NCI-H2227 (cell line): ENCODE measurements around the gene SPANXN5.
"Not testable (repeated sequence)": the region's sequence is repeated elsewhere in the genome, so short reads cannot be mapped to it uniquely, and the experiment has no call there.

ENCODE experiments used
- DNase-seq: peaks from one replicate; lab custom pipeline; 2025; ENCODE audit not compliant: unreplicated experiment; lab: John Stamatoyannopoulos, UW

The SPANXN5 gene, protein sequence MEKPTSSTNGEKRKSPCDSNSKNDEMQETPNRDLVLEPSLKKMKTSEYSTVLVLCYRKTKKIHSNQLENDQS

GRCh38 chrX:52797327-52797726 is at the start of gene SPANXN5:
TSS of gene SPANXN5 (minus strand) at chrX:52797427. CDS start at chrX:52797348, 79 bp downstream.
- DNase-seq = not testable (repeated sequence)

DNA sequence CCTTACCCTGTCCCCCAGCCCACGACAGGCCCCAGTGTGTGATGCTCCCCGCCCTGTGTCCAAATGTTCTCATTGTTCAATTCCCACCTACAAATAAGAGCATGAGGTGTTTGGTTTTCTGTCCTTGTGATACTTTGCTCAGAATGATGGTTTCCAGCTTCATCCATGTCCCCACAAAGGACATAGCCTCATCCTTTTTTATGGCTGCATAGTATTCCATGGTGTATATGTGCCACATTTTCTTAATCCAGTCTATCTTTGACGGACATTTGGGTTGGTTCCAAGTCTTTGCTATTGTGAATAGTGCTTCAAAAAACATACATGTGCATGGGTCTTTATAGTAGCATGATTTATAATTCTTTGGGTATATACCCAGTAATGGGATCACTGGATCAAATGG is 46.4 kb upstream of the SPANXN5 start:
- DNase-seq = not testable (repeated sequence)

DNA sequence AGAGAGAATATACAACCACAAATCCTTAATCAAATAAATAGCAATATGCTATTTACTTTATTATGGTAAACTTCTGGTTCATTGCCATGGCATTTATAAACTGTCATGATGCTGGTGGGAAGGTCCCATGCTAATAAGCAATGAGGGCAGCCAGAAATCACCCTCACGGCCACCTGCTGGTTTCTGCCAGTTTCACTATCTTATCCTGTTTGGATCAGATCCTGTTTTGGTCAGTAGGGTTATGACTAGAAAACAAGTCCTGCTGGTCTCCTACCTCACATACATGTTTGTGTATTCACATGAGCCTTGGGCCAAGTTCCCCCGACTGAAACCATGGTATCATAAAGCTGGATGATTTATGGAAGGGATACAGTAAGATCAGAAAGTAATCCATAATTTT is 41.9 kb upstream of the SPANXN5 start:
- DNase-seq = no peak

DNA sequence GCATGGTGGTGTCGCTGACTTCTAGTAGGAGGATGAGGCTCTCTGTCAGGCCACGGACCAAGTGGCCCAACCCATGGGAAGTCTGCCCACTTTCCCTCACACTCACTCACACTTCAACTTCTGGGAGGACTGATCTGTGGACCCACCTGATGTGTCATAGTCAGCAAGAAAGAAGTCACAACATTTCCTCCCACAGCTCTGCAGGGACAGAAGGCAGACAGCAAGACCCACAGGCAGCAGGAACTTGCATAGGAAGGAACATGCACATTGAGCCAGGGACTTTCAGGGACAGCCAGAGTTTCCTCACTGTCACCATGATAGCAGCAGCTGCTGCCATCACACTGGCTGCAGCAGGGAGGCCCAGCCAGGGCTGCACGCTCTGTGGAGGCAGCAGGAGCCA is 33.3 kb upstream of the SPANXN5 start:
- DNase-seq = no peak

GRCh38 chrX:52824608-52825007 is 27.4 kb upstream of the SPANXN5 start:
- DNase-seq = no peak

DNA sequence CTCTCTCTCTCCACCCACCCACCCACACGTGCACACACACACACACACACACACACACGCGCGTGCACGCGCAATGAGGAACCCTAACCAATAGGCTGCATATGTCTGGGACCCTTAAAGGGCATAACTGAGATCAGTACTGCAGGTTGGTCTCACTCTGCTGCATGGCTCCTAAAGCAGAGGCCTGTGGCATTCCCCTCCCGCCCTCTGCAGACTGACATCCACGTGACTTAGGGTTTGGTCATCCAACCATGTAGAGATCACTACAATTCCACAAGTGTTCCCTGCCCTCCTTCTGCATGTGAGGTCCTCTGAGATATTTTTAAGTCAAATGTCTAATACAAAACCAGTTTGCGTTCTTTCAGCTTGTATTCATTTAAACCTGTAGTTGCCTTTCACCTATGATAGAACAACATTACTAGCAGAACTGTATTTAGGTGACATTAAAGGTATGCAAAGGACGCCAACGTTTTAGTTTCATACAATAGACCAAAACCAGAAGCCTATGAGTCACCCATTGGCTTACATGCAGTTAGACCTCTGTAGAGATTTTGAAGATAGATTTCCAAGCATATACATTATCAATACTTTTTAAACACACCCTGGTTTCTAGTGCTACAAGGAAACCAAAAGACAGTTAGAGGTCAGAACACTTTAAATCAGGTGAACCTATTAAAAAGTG is 24.0 kb upstream of the SPANXN5 start:
- no peak for DNase-seq

- no peak for DNase-seq
These were observed 22.6 kb upstream of the SPANXN5 start for GRCh38 chrX:52819788-52820187.

DNA sequence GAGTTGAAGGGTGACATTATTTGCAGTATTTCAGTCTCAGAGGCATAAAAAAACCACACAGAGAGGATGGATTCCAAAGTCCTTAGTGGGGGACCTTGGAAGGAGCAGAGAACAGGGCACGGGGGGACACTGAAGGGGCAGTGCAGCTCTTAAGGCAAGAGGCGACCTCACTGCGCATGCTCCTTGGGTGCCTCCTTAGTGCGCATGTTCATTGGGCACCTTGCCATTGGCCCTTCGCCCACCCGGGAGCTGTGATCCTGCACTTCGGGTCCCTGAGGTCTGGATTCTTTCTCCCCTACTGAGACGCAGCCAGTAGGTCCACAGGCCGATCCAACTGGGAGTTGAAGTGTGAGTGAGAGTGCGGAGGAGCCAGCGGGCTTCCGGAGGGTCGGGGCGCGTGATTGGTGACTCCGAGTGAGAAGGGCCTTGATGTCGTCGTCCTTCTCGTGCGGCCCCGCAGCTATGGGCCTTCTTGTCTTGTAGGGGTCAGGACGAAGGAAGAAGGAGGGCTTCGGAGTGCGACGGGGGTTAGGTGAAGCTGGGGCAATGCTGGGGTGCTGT is 13.9 kb upstream of the SPANXN5 start, which contains the start of gene XAGE5:
Gene XAGE5 (plus strand): TSS at position 223 of the 561 bp plus-strand sequence. CDS start 1,280 bp downstream, outside the sequence.
- no peak for DNase-seq

GRCh38 chrX:52804876-52805275 is 7.6 kb upstream of the SPANXN5 start:
- not testable (repeated sequence) for DNase-seq

- not testable (repeated sequence) for DNase-seq
These were observed 23.7 kb downstream of the SPANXN5 start for GRCh38 chrX:52773504-52773903.

DNA sequence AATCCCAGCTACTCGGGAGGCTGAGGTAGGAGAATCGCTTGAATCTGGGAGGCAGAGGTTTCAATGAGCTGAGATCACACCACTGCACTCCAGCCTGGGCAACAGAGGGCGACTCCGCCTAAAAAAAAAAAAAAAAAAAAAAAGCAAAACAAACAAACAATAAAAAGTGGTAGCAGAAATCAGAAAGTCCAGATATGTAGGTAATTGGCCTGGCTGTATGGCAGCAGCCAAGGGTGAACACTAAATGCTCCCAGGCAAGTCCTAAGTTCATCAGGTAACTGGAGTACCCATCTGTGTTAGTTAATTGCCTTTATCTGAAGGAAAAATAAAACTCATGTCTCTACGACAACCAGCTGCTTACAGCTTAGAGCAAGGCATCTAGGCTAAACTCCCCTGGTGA is 31.2 kb downstream of the SPANXN5 start:
- DNase-seq = not testable (repeated sequence)

GRCh38 chrX:52750952-52751351 is 46.3 kb downstream of the SPANXN5 start, which contains the start of gene SSX2B:
TSS of gene SSX2B (plus strand) at chrX:52751252. CDS start at chrX:52752681, 1,429 bp downstream.
- DNase-seq = not testable (repeated sequence)
